ENCODE results near the gene MRPL24. TPM values are rescaled to one million over a fixed set of nuclear protein-coding genes. Genes with fewer than 3 reads are reported as not detected.

The MRPL24 gene
- total RNA-seq, 1 donor from 2014 or later, result 25.1 TPM

GRCh38 chr1:156711011-156711817 lies 29.7 kb downstream of the MRPL24 start:
- Mint-ChIP-seq H3K4me1 (ENCODE audit: low read depth, unreplicated experiment) (peaks cover 12% of the 10 kb centered on the region), H3K36me3 (ENCODE audit: unreplicated experiment) (no peaks in the 10 kb centered on the region), H3K4me3 (ENCODE audit: unreplicated experiment) (no peak overlapping the region), H3K27ac (ENCODE audit: unreplicated experiment) (no peak overlapping the region), H3K27me3 (ENCODE audit: unreplicated experiment) (peaks cover 7% of the 10 kb centered on the region), H3K9me3 (ENCODE audit: unreplicated experiment) (no peaks in the 10 kb centered on the region)
- no peak for TF ChIP-seq CTCF (IDR thresholded peaks at IDR 0.05; ENCODE audit: partially characterized antibody, unreplicated experiment)
- DNase-seq, result no peak

GRCh38 chr1:156709757-156710489 lies 31.0 kb downstream of the MRPL24 start:
- peaks cover 8% of the 10 kb centered on the region for H3K27me3 Mint-ChIP-seq (ENCODE audit: unreplicated experiment)
- H3K4me1 Mint-ChIP-seq (ENCODE audit: low read depth, unreplicated experiment), result peaks cover 12% of the 10 kb centered on the region
- TF ChIP-seq CTCF (IDR thresholded peaks at IDR 0.05; ENCODE audit: partially characterized antibody, unreplicated experiment), result no peak
- H3K27ac Mint-ChIP-seq (ENCODE audit: unreplicated experiment), result no peak overlapping the region
- H3K9me3 Mint-ChIP-seq (ENCODE audit: unreplicated experiment), result no peaks in the 10 kb centered on the region
- DNase-seq, result no peak
- H3K4me3 Mint-ChIP-seq (ENCODE audit: unreplicated experiment), result no peak overlapping the region
- H3K36me3 Mint-ChIP-seq (ENCODE audit: unreplicated experiment), result no peaks in the 10 kb centered on the region

- no peak for TF ChIP-seq CTCF (IDR thresholded peaks at IDR 0.05; ENCODE audit: partially characterized antibody, unreplicated experiment)
- no peak for DNase-seq
- Mint-ChIP-seq H3K36me3 (ENCODE audit: unreplicated experiment) (no peaks in the 10 kb centered on the region), H3K4me1 (ENCODE audit: low read depth, unreplicated experiment) (peaks cover 18% of the 10 kb centered on the region), H3K9me3 (ENCODE audit: unreplicated experiment) (no peaks in the 10 kb centered on the region), H3K27ac (ENCODE audit: unreplicated experiment) (no peak overlapping the region), H3K4me3 (ENCODE audit: unreplicated experiment) (no peak overlapping the region), H3K27me3 (ENCODE audit: unreplicated experiment) (peaks cover 13% of the 10 kb centered on the region)
Observed at GRCh38 chr1:156709031-156709430, 31.9 kb downstream of the MRPL24 start.

- Mint-ChIP-seq H3K36me3 (ENCODE audit: unreplicated experiment) (no peaks in the 10 kb centered on the region), H3K4me3 (ENCODE audit: unreplicated experiment) (no peak overlapping the region), H3K4me1 (ENCODE audit: low read depth, unreplicated experiment) (peaks cover 20% of the 10 kb centered on the region), H3K27me3 (ENCODE audit: unreplicated experiment) (peaks cover 13% of the 10 kb centered on the region), H3K27ac (ENCODE audit: unreplicated experiment) (no peak overlapping the region), H3K9me3 (ENCODE audit: unreplicated experiment) (no peaks in the 10 kb centered on the region)
- no peak for DNase-seq
- TF ChIP-seq CTCF (IDR thresholded peaks at IDR 0.05; ENCODE audit: partially characterized antibody, unreplicated experiment), result no peak
Observed at GRCh38 chr1:156708218-156708661, 32.6 kb downstream of the MRPL24 start.

All from glutamatergic neuron (in vitro differentiated cells).